Stomach (tissue), 4 donors: Measurements from ENCODE around the gene ZAR1.

Experiments used
- CTCF ChIP-seq, 7 experiments: fragments of 450-650 bp in 4 of 7; fragments of 200-600 bp in 3 of 7; sonication (generic) in 3 of 7; IDR thresholded peaks; one replicate each; pipeline ENCODE4 v1.5.1; 2016 to 2019; ENCODE audit warnings: antibody characterized with exemption in 7 of 7, control low read depth in 2 of 7, mild to moderate bottlenecking in 1 of 7
- EP300 ChIP-seq: sonication (generic); formaldehyde crosslinking; IDR thresholded peaks from one replicate; pipeline ENCODE4 v1.6.1; 2017; ENCODE audit warnings: antibody characterized with exemption
- POLR2A ChIP-seq, 4 donors: fragments of 450-650 bp; IDR thresholded peaks; one replicate each; pipeline ENCODE4 v1.6.1; 2016; ENCODE audit warnings: antibody characterized with exemption in 4 of 4, control low read depth in 2 of 4, mild to moderate bottlenecking in 1 of 4, moderate library complexity in 1 of 4
- POLR2AphosphoS5 ChIP-seq, 3 donors: sonication (generic); formaldehyde crosslinking; IDR thresholded peaks; one replicate each; pipeline ENCODE4 v1.6.1; 2016; ENCODE audit warnings: antibody characterized with exemption in 3 of 3

GRCh38 chr4:48506716-48507115 is 16.7 kb downstream of the ZAR1 start:
- TF ChIP-seq POLR2AphosphoS5 (IDR thresholded peaks at IDR 0.05) (no peak), CTCF (IDR thresholded peaks at IDR 0.05) (no peak), POLR2A (IDR thresholded peaks at IDR 0.05) (no peak), EP300 (no peak)
